Measurements from ENCODE around the gene C6orf47.

GRCh38 chr6:31615748-31616147 is 44.8 kb downstream of the C6orf47 start:
- TF ChIP-seq POLR2A (IDR thresholded peaks at IDR 0.05) (no peak), CTCF (IDR thresholded peaks at IDR 0.05) (no peak), EP300 (IDR thresholded peaks at IDR 0.05) (no peak), POLR2AphosphoS5 (IDR thresholded peaks at IDR 0.05) (no peak)

All from sigmoid colon (tissue), 4 donors.